GM12874 (cell line): ENCODE results near the gene PDPK1.

Experiments
- TF ChIP-seq, protein P1 (sequence below): IDR thresholded peaks from 2 replicates; pipeline ENCODE4 v1.5.1; 2011; ENCODE audit warnings: low read depth, mild to moderate bottlenecking, control low read depth, low read length, moderate library complexity; ENCODE audit not compliant: insufficient read depth

PDPK1 gene

DNA sequence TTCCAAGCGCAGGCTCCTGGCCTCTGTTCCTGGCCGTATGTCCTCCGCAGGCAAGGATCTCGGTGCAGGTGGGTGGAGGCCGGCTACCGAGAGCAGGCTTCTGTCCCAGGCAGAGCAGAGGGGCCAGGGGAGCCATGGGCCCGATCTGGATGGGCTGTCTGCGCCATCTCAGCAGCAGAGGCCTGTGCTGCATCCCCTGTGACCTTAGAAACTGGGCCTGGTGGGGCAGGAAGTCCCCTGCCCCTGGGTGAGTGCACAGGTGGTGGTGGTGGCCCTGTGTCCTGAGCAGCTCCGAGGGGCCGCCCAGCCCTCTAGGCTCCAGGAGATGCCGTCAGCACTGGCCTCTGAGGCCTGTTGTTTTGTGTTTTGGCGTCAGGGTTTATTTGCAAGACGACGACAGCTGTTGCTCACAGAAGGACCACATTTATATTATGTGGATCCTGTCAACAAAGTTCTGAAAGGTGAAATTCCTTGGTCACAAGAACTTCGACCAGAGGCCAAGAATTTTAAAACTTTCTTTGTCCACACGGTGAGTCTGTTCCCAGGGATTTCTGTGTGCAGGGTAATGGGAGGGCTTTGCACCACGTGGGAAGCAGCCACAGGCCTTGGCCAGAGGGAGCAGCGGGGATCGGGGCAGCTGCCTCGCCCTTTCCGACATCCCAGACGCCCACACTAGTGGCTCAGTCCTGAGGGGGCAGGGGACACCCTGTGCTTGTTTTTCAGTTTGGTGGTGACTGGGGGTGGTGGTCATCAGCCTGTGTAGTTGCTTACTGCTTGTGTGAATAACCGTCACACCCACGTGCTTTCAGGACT is 59.1 kb downstream of the PDPK1 start:
- TF ChIP-seq, protein P1, sequence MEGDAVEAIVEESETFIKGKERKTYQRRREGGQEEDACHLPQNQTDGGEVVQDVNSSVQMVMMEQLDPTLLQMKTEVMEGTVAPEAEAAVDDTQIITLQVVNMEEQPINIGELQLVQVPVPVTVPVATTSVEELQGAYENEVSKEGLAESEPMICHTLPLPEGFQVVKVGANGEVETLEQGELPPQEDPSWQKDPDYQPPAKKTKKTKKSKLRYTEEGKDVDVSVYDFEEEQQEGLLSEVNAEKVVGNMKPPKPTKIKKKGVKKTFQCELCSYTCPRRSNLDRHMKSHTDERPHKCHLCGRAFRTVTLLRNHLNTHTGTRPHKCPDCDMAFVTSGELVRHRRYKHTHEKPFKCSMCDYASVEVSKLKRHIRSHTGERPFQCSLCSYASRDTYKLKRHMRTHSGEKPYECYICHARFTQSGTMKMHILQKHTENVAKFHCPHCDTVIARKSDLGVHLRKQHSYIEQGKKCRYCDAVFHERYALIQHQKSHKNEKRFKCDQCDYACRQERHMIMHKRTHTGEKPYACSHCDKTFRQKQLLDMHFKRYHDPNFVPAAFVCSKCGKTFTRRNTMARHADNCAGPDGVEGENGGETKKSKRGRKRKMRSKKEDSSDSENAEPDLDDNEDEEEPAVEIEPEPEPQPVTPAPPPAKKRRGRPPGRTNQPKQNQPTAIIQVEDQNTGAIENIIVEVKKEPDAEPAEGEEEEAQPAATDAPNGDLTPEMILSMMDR: no peak

DNA sequence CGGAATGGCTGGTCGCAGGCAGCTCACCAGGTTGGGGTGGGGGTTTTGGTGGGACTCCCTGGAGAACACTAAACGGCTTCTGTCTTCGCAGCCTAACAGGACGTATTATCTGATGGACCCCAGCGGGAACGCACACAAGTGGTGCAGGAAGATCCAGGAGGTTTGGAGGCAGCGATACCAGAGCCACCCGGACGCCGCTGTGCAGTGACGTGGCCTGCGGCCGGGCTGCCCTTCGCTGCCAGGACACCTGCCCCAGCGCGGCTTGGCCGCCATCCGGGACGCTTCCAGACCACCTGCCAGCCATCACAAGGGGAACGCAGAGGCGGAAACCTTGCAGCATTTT is 59.7 kb downstream of the PDPK1 start:
- TF ChIP-seq, protein P1: no peak

DNA sequence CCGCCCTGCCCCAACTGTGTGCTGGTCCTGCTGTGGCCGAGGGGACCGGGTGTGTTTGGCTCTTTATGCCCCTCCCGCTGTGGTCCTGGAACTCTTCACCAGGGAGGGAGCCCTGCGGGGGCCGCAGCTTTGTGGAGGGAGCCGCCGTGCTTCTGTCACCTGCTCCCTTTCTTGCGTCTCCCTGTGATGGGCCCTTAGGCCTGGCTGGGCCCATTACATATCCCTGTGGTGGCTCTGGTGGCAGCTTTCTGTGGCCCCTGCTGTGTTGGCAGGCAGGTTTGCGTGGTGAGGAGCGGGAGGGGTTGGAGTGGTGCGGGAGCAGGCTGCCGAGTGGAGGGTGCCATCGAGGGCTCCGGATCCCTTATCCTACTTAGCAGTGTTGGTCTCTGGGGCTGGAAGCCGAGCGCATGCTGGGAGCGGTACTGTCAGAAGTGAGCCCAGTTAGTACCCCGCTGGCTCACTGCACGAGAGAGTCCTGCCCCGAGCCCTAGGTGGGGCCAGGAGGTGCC is 60.4 kb downstream of the PDPK1 start:
- TF ChIP-seq, protein P1: no peak

DNA sequence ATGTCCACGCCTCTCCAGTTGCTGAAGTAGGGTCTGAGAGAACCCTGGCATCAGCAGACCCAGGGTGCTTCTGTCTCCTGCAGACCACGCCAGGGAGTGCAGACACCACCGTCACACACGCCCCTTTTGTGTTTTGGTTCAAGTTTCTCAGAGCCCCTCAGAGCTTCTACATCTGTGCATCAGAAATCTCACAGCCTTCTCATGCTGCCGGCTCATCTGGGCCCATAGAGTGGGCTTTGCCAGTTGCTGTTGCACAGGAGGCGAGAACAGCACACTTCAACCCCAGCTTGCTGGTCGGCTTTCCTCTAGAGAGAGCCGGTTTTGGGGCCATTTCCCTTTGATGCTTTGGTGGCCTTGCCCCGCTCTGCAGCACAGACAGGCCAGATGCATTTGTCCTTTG is 60.9 kb downstream of the PDPK1 start:
- TF ChIP-seq, protein P1: no peak

DNA sequence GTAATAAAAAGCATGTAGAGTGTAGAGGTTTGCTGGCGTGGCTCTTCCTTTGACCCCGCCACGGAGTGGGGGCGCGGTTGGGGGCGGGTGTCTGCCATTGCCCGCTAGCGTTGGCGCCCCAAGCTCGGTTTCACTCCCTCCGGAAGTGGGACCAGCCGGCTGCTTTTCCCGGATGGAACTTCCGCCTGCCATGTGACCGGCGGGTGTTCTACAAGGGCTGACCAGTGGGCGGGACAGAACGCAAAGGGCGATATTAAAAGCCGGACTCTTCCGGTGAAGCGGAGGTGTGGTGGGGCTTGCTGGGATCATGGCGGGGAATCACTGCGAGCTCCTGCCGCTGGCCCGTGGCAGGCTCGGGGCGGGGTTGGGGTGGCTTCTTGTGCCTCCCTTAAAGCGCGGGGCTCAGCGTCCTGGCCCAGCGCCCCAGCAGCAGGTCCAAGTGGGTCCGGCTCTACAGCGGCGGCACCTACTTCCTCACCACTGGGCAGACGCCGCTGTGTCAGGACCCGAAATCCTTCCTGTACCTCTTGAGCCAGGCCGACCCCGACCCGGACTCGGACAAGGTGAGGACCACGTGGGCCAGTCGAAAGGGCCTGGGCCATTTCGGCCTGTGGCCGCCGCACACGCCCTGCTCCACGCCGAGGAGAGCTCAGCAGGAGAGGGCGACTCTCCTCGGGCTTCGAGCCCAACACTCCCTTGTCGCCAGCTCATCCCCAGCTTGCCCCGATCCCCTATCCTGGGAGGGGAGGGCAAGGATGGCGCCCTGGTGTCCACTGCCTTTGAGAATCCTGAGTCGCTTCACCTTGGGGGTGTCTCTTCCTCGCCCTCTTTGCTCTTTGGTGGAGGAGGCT is 65.6 kb downstream of the PDPK1 start:
- TF ChIP-seq, protein P1: no peak

DNA sequence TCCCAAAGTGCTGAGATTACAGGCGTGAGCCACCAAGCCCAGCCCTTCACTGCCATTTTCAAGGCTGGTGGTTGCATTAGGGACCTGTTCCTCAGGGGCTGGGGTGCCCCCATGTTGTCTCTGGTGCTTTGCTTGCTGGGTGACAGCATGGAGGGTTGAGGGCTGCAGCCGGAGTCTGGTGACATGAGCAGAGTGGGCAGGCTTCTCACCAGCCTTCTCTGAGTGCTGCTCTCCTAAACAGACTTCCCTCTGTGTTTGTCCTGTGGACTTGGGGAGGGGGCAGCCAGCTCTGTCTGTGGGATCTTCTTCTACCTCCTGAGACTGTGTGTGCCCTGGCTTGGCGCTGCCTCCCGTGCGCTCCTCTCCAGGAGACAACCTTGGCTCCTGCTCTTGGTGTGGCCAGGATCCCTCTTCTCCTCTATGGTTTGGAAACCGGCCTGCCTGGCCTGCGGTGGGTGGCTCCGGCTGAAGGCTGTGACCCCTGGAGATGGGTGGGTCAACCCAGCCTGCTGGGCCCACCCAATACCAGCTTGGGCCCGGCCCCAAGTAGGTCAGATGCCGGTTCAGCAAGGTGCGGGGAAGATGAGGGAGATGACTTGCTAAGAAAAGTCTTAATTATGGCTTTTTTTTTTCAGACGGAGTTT is 72.1 kb downstream of the PDPK1 start:
- TF ChIP-seq, protein P1: no peak
